Natural killer cell (primary cell): ENCODE data around the gene PDIA6. TPM values are rescaled to one million over a fixed set of nuclear protein-coding genes. Genes with fewer than 3 reads are reported as not detected.

Experiments used
- ATAC-seq, 3 donors: fragments of 150-1000 bp in 2 of 3; fragments of 200-7000 bp in 1 of 3; cut with Tn5 transposase; 1 replicate in 1 of 3; 2 replicates in 2 of 3; pipeline ENCODE4 v1.10.0; 2021; ENCODE audit warnings: mild to moderate bottlenecking in 2 of 3, moderate library complexity in 2 of 3
- DNase-seq, 2 donors: peaks; one replicate each; pipeline versions ENCODE4 v3.0.0 to v3.0.0-alpha.2; 2013 to 2021; ENCODE audit warnings: mixed read lengths in 1 of 2
- H3K27ac ChIP-seq: one replicate; pipeline ENCODE4 v1.5.1; 2013; ENCODE audit warnings: mild to moderate bottlenecking, low read length
- H3K27me3 ChIP-seq: one replicate; pipeline ENCODE4 v1.6.1; 2013; ENCODE audit warnings: low read length; ENCODE audit not compliant: control insufficient read depth, insufficient read depth
- H3K36me3 ChIP-seq: one replicate; pipeline ENCODE4 v1.6.1; 2013; ENCODE audit warnings: low read length; ENCODE audit not compliant: control insufficient read depth, insufficient read depth
- H3K4me1 ChIP-seq: one replicate; pipeline ENCODE4 v1.6.1; 2013; ENCODE audit warnings: low read length; ENCODE audit not compliant: control insufficient read depth, insufficient read depth
- H3K4me3 ChIP-seq: one replicate; pipeline ENCODE4 v1.5.1; 2013; ENCODE audit warnings: low read length
- H3K9me3 ChIP-seq: one replicate; pipeline ENCODE4 v1.6.1; 2013; ENCODE audit warnings: low read length; ENCODE audit not compliant: control insufficient read depth, insufficient read depth
- H3K27ac Mint-ChIP-seq, 2 donors: one replicate each; pipeline ENCODE4 v1.8.0; 2022; ENCODE audit warnings: mild to moderate bottlenecking in 2 of 2, mixed read lengths in 2 of 2, moderate library complexity in 1 of 2
- H3K27me3 Mint-ChIP-seq, 2 donors: one replicate each; pipeline ENCODE4 v1.8.0; 2022; ENCODE audit warnings: low read depth in 2 of 2, mixed read lengths in 2 of 2
- H3K36me3 Mint-ChIP-seq: one replicate; pipeline ENCODE4 v1.8.0; 2022; ENCODE audit warnings: mixed read lengths
- H3K4me1 Mint-ChIP-seq, 2 donors: one replicate each; pipeline ENCODE4 v1.8.0; 2022; ENCODE audit warnings: mixed read lengths in 2 of 2
- H3K4me3 Mint-ChIP-seq: one replicate; pipeline ENCODE4 v1.8.0; 2022; ENCODE audit warnings: mild to moderate bottlenecking, moderate library complexity, mixed read lengths
- H3K9me3 Mint-ChIP-seq, 2 donors: one replicate each; pipeline ENCODE4 v1.8.0; 2022; ENCODE audit warnings: mixed read lengths in 2 of 2
- WGBS: methylation state at CpG from one replicate; pipeline ENCODE4 v1.1.7; 2013; ENCODE audit warnings: missing lambda C conversion rate; ENCODE audit not compliant: insufficient coverage; 5-methylcytosine and 5-hydroxymethylcytosine counted together
- intact Hi-C: fragments of 100-400 bp; cut with micrococcal nuclease; formaldehyde crosslinking; loops from one replicate; pipeline ENCODE4 v1.14.2; 2022
- total RNA-seq, 4 donors: library from RNA; stranded (reverse); fragments of 120-200 nt in 1 of 4; gene quantifications; one replicate each; pipeline versions ENCODE4 v1.2.3 to v1.2.4, GENCODE V29; 2013 to 2022
- TF ChIP-seq, protein P1 (sequence below): fragments of 200-600 bp; IDR thresholded peaks from one replicate; pipeline ENCODE4 v1.8.0; 2022; ENCODE audit warnings: antibody characterized with exemption

PDIA6 gene, protein sequence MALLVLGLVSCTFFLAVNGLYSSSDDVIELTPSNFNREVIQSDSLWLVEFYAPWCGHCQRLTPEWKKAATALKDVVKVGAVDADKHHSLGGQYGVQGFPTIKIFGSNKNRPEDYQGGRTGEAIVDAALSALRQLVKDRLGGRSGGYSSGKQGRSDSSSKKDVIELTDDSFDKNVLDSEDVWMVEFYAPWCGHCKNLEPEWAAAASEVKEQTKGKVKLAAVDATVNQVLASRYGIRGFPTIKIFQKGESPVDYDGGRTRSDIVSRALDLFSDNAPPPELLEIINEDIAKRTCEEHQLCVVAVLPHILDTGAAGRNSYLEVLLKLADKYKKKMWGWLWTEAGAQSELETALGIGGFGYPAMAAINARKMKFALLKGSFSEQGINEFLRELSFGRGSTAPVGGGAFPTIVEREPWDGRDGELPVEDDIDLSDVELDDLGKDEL
- total RNA-seq = 10 to 100 TPM; 57.4 to 81.2 (median 58.7) TPM
- 114 TPM for total RNA-seq (2013)

DNA sequence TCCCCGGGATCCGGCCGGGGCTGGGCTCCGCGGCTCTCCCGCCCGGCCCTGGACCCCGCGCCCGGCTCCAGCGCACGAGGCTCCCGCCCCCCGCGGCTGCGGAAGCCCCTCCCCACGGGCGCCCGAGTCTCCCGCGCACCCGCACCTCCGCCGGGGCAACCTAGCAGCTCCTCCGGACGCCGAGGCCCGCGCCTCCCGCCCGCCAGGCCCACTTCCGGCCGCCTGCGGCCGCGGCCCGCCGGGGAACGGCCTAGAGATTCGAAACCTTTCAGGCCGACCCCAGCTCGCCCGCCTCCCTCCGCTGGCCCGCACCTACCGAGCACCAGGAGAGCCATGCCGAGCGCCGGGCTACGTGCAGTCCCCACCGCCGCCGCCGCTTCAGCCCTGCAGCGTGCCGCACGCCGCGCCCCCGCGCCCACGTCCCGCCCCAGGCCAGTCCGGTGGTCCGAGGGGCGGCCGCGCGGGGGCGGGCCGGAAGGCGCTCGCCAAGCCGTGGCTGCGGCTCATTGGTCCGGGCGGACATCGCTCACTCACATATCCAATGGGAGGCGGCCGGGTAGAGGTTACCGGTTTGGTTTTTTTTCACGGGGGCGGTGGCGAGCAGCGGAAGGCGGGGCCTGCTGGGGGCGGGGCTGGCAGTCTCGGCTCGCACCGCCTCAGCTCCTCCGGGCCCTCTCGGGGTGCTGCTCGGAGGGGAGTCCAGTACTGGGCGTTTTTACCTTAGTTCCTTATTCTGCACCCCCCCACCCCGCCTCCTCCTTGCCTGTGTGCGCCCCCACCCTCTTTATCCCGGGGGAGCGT lies at the start of gene PDIA6:
TSS of gene PDIA6 (minus strand) at position 424 of the 801 bp plus-strand sequence. CDS start at position 335, 89 bp downstream.
- Mint-ChIP-seq H3K4me3 (peak within 1 kb of the TSS; percentile 91), H3K27ac (peak within 1 kb of the TSS; percentile 69 to 82), H3K36me3 (no peaks in the 10 kb centered on the region), H3K27me3 (peaks cover 0 to 6% of the 10 kb centered on the region in 2 donors), H3K9me3 (no peaks in the 10 kb centered on the region), H3K4me1 (peaks cover 29 to 35% of the 10 kb centered on the region in 2 donors)
- Histone ChIP-seq H3K27ac (peak within 1 kb of the TSS; percentile 45), H3K9me3 (no peaks in the 10 kb centered on the region), H3K4me3 (peak within 1 kb of the TSS; percentile 58), H3K27me3 (no peaks in the 10 kb centered on the region), H3K36me3 (no peaks in the 10 kb centered on the region), H3K4me1 (peaks cover 23% of the 10 kb centered on the region)
- intact Hi-C loops = no loop called here
- TF ChIP-seq, protein P1, sequence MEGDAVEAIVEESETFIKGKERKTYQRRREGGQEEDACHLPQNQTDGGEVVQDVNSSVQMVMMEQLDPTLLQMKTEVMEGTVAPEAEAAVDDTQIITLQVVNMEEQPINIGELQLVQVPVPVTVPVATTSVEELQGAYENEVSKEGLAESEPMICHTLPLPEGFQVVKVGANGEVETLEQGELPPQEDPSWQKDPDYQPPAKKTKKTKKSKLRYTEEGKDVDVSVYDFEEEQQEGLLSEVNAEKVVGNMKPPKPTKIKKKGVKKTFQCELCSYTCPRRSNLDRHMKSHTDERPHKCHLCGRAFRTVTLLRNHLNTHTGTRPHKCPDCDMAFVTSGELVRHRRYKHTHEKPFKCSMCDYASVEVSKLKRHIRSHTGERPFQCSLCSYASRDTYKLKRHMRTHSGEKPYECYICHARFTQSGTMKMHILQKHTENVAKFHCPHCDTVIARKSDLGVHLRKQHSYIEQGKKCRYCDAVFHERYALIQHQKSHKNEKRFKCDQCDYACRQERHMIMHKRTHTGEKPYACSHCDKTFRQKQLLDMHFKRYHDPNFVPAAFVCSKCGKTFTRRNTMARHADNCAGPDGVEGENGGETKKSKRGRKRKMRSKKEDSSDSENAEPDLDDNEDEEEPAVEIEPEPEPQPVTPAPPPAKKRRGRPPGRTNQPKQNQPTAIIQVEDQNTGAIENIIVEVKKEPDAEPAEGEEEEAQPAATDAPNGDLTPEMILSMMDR = no peak
- DNase-seq (peak; percentile 96 to 99), ATAC-seq (peak; percentile 89 to 96 (median 95))
- under 1% methylated on average over 98 of the region's 98 CpGs for WGBS

DNA sequence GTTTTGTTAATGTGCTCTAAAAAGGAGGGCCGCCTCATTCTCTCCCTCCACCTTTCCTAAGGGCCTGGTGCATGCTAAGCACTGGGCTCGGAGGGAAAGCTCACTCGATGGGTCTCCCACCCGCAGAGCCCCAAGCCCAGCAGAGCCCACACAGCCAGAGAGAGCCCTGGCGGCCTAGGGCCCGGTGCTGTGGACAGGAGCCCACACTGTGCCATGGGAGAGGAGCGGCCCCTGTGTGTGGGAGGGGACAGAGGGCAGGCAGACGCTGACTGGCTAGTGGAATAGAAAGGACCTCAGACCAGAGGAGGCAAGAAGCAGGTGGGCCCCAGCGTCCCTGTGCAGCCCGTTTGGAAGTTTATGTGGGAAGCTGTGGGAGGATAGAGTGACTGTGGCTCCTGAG lies 49.7 kb upstream of the PDIA6 start:
- Mint-ChIP-seq H3K4me1 (peaks cover 41 to 52% of the 10 kb centered on the region in 2 donors), H3K4me3 (peak overlapping the region; percentile 71), H3K27ac (peak overlapping the region in 1 of 2 donors; percentile 85), H3K9me3 (no peaks in the 10 kb centered on the region), H3K27me3 (peaks cover 0 to 3% of the 10 kb centered on the region in 2 donors), H3K36me3 (no peaks in the 10 kb centered on the region)
- H3K27me3 ChIP-seq = no peaks in the 10 kb centered on the region
- 96% methylated on average over 10 of the region's 10 CpGs for WGBS
- H3K4me3 ChIP-seq = no peak overlapping the region
- intact Hi-C loops = no loop called here
- H3K27ac ChIP-seq = no peak overlapping the region
- TF ChIP-seq, protein P1 = no peak
- DNase-seq (no peak), ATAC-seq (no peak)
- no peaks in the 10 kb centered on the region for H3K9me3 ChIP-seq
- H3K36me3 ChIP-seq = no peaks in the 10 kb centered on the region
- peaks cover 56% of the 10 kb centered on the region for H3K4me1 ChIP-seq

DNA sequence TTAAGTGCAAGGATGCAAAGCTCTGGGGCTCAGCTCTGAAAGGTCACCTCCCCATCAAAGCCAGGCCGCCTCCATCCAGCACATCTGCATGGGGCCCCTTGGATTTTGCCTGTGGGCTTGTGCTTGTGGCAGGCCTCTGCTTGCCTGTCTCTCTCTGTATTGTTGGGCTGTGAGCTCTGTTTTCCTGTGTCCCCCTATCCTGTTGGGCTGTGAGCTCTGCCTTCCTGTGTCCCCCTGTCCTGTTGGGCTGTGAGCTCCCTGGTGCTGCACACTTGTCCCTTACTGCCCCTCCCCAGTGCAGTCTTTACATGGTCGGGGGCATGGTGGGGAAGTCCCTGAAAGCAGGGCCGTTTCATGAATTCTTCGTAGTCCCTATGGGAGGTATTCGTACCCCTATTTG lies 49.2 kb upstream of the PDIA6 start:
- Mint-ChIP-seq H3K4me3 (no peak overlapping the region), H3K27ac (peak overlapping the region in 1 of 2 donors; percentile 85), H3K27me3 (peaks cover 0 to 3% of the 10 kb centered on the region in 2 donors), H3K36me3 (no peaks in the 10 kb centered on the region), H3K9me3 (no peaks in the 10 kb centered on the region), H3K4me1 (peaks cover 41 to 52% of the 10 kb centered on the region in 2 donors)
- DNase-seq (no peak), ATAC-seq (no peak)
- peaks cover 56% of the 10 kb centered on the region for H3K4me1 ChIP-seq
- TF ChIP-seq, protein P1 = no peak
- no peaks in the 10 kb centered on the region for H3K9me3 ChIP-seq
- no peaks in the 10 kb centered on the region for H3K36me3 ChIP-seq
- intact Hi-C loops = no loop called here
- 93% methylated on average over 5 of the region's 5 CpGs for WGBS
- H3K4me3 ChIP-seq = no peak overlapping the region
- H3K27me3 ChIP-seq = no peaks in the 10 kb centered on the region
- no peak overlapping the region for H3K27ac ChIP-seq
